ENCODE results near the gene TRMT1.

- TF ChIP-seq POLR2A (IDR thresholded peaks at IDR 0.05) (no peak), CTCF (IDR thresholded peaks at IDR 0.05) (no peak)
These were observed 5.2 kb upstream of the TRMT1 start for GRCh38 chr19:13121551-13122274.
